Measurements from ENCODE around the gene ZNF71.
"Not testable (repeated sequence)": the region's sequence is repeated elsewhere in the genome, so short reads cannot be mapped to it uniquely, and the experiment has no call there.

The ZNF71 gene

DNA sequence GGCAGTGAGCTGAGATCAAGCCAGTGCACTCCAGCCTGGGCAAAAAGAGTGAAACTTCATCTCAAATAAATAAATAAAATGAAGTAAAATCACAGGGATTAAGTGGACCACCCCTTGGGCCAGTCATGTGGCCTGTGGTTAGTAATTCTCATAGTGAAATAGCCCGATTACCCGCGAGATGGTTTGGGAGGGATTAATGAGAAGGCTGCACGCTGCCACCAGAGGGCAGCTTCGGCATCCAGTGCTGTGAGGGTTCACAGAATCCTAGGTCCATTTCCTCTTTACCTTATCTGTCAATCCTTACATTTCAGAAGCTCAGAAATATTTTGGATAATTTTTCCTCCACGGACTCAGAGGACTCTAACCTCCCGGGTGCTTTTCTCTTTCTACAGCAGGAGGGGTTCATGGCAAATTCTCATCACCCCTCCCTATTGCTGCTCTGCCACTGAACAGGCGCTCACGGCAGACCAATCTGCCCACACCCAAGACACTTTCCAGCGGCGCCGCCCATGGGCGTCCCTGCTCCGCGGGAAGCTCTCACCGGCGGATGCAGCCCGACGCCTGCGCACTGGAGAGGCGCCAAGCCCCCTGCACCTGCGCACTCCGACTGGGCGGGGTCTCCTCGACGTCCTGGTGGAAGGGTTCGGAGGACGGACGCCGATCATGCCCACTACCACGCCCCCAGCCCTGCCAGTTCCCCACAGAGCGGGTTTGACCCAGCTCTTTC is 65.4 kb downstream of the ZNF71 start:
- no peaks in the 10 kb centered on the region for H3K27me3 ChIP-seq (ENCODE audit: control insufficient read depth, insufficient read depth, low read length)
- H3K4me3 ChIP-seq (ENCODE audit: low read length) = no peak overlapping the region
- WGBS (ENCODE audit: insufficient coverage, insufficient read length) = no CpG with 5 or more reads among the region's 32 CpGs
- H3K4me1 ChIP-seq (ENCODE audit: control insufficient read depth, insufficient read depth, low read length) = no peaks in the 10 kb centered on the region; the same call in 1 of the 2 replicates
- H3K9me3 ChIP-seq (ENCODE audit: control insufficient read depth, insufficient read depth, low read length) = peaks cover 24% of the 10 kb centered on the region
- no peak for DNase-seq (ENCODE audit: low read depth, low spot score)
- no peak overlapping the region for H3K27ac ChIP-seq (ENCODE audit: low read length)
- H3K36me3 ChIP-seq (ENCODE audit: control insufficient read depth, insufficient read depth, low read length) = no peaks in the 10 kb centered on the region; the same call in 1 of the 2 replicates

DNA sequence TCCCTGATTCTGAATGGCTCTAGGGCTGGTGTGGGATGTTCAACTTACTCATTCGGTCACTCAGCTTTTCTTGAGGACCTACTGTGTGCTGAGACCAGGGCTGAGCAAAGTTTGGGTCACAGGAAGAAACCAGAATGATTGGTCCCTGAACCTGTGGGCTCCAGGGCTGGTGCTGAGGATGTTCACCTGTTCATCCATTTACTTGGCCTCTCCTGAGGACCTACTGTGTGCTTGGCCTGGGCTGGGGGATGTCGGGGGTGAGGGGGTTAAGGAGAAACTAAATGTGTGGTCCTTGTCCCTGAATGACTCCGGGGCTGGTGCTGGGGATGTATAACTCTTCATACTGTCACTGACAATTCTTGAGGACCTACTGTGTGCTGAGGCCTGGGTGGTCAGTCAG is 66.1 kb downstream of the ZNF71 start:
- H3K9me3 ChIP-seq (ENCODE audit: control insufficient read depth, insufficient read depth, low read length) = peaks cover 24% of the 10 kb centered on the region
- no peak overlapping the region for H3K4me3 ChIP-seq (ENCODE audit: low read length)
- no peak for DNase-seq (ENCODE audit: low read depth, low spot score)
- H3K4me1 ChIP-seq (ENCODE audit: control insufficient read depth, insufficient read depth, low read length) = no peaks in the 10 kb centered on the region; the same call in 1 of the 2 replicates
- WGBS (ENCODE audit: insufficient coverage, insufficient read length) = no CpG with 5 or more reads among the region's 3 CpGs
- no peaks in the 10 kb centered on the region; the same call in 1 of the 2 replicates for H3K36me3 ChIP-seq (ENCODE audit: control insufficient read depth, insufficient read depth, low read length)
- no peak overlapping the region for H3K27ac ChIP-seq (ENCODE audit: low read length)
- H3K27me3 ChIP-seq (ENCODE audit: control insufficient read depth, insufficient read depth, low read length) = no peaks in the 10 kb centered on the region

DNA sequence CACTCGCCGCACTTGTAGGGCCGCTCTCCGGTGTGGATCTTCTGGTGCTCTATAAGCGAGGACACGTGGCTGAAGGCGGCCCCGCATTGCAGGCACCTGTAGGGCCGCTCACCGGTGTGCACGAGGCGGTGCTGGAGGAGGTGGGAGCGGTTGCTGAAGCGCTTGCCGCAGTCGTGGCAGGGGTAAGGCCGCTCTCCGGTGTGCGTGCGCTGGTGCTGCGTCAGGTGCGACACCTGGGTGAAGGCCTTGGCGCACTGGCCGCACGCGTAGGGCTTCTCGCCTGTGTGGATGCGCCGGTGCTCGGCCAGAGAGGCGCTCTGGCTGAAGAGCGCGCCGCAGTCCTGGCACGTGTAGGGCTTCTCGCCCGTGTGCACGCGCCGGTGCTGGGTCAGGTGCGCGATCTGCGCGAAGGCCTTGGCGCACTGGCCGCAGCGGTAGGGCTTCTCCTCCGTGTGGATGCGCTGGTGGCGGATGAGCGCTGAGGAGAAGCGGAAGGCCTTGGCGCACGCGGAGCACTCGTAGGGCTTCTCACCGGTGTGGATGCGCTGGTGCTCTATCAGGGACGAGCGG is 68.9 kb downstream of the ZNF71 start:
- Histone ChIP-seq H3K36me3 (ENCODE audit: control insufficient read depth, insufficient read depth, low read length) (no peaks in the 10 kb centered on the region; the same call in 1 of the 2 replicates), H3K27me3 (ENCODE audit: control insufficient read depth, insufficient read depth, low read length) (no peaks in the 10 kb centered on the region), H3K4me3 (ENCODE audit: low read length) (no peak overlapping the region), H3K4me1 (ENCODE audit: control insufficient read depth, insufficient read depth, low read length) (no peaks in the 10 kb centered on the region; the same call in 1 of the 2 replicates), H3K27ac (ENCODE audit: low read length) (no peak overlapping the region), H3K9me3 (ENCODE audit: control insufficient read depth, insufficient read depth, low read length) (peaks cover 36% of the 10 kb centered on the region)
- DNase-seq (ENCODE audit: low read depth, low spot score) = no peak
- no CpG with 5 or more reads among the region's 60 CpGs for WGBS (ENCODE audit: insufficient coverage, insufficient read length)

DNA sequence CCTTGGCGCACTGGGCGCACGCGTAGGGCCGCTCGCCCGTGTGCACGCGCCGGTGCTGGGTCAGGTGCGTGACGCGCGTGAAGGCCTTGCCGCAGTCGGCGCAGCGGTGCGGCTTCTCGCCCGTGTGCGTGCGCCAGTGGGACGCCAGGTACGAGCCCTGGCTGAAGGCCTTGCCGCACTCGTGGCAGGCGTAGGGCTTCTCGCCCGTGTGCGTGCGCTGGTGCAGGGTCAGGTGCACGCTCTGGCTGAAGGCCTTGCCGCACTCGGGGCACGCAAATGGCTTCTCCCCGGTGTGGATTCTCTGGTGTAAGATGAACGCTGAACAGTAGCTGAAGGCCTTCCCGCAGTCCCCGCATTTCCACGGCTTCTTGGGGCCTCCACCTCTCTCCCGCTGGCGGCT is 69.4 kb downstream of the ZNF71 start:
- H3K27ac ChIP-seq (ENCODE audit: low read length) = no peak overlapping the region
- H3K9me3 ChIP-seq (ENCODE audit: control insufficient read depth, insufficient read depth, low read length) = peaks cover 35% of the 10 kb centered on the region
- no peak overlapping the region for H3K4me3 ChIP-seq (ENCODE audit: low read length)
- H3K27me3 ChIP-seq (ENCODE audit: control insufficient read depth, insufficient read depth, low read length) = no peaks in the 10 kb centered on the region
- no CpG with 5 or more reads among the region's 43 CpGs for WGBS (ENCODE audit: insufficient coverage, insufficient read length)
- DNase-seq (ENCODE audit: low read depth, low spot score) = no peak
- H3K4me1 ChIP-seq (ENCODE audit: control insufficient read depth, insufficient read depth, low read length) = no peaks in the 10 kb centered on the region; the same call in 1 of the 2 replicates
- no peaks in the 10 kb centered on the region; the same call in 1 of the 2 replicates for H3K36me3 ChIP-seq (ENCODE audit: control insufficient read depth, insufficient read depth, low read length)

DNA sequence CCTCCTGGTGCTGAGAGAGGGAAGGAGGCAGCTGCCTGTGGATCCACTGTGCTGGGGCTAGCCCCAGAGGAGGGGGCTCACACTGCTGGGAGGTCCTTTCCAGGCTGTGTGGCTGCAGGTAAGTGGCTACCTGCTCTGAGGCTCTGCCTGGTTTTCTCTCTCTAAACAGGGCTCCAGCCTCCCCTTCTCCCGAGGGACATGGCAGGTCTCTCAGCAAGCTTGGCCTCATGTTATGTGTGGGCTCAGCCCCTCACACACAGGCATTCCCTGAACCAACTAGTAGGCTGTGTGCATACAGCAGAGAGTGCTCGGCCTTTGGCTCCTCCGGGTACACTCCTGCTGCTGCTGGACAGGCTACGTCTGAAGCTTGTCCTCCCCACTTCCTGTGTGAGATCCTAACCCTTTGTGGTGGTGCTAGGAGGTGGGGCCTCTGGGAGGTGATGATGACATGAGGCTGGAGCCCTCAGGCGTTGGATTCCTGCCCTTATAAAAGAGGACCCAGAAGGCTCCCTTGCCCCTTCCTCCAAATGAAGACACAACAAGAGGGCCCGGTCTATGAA is 72.3 kb downstream of the ZNF71 start:
- Histone ChIP-seq H3K9me3 (ENCODE audit: control insufficient read depth, insufficient read depth, low read length) (peaks cover 28% of the 10 kb centered on the region), H3K4me1 (ENCODE audit: control insufficient read depth, insufficient read depth, low read length) (no peaks in the 10 kb centered on the region; the same call in 1 of the 2 replicates), H3K27me3 (ENCODE audit: control insufficient read depth, insufficient read depth, low read length) (no peaks in the 10 kb centered on the region), H3K27ac (ENCODE audit: low read length) (no peak overlapping the region), H3K36me3 (ENCODE audit: control insufficient read depth, insufficient read depth, low read length) (no peaks in the 10 kb centered on the region; the same call in 1 of the 2 replicates), H3K4me3 (ENCODE audit: low read length) (no peak overlapping the region)
- no peak for DNase-seq (ENCODE audit: low read depth, low spot score)
- no CpG with 5 or more reads among the region's 6 CpGs for WGBS (ENCODE audit: insufficient coverage, insufficient read length)

DNA sequence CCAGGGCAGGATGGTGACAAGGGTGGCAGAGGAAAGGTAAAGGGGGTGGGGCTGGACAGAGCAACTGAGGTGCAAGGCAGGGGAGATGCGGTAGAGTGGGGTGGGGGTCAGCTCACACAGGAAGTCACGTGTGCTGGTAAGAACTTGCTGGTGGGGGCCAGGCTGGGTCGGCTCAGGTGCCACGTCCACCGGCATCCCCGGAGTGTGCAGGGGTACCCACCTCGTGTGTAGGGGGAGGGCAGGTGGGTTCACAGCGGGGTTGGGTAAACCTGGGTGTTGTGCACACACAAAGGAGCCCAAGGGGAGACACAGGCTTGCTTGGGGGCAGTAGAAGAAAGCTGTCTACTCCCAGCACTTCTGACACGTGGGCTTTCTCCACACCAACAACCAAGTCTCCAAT is 73.6 kb downstream of the ZNF71 start:
- Histone ChIP-seq H3K36me3 (ENCODE audit: control insufficient read depth, insufficient read depth, low read length) (no peaks in the 10 kb centered on the region; the same call in 1 of the 2 replicates), H3K4me1 (ENCODE audit: control insufficient read depth, insufficient read depth, low read length) (no peaks in the 10 kb centered on the region; the same call in 1 of the 2 replicates)
- WGBS (ENCODE audit: insufficient coverage, insufficient read length) = no CpG with 5 or more reads among the region's 9 CpGs

DNA sequence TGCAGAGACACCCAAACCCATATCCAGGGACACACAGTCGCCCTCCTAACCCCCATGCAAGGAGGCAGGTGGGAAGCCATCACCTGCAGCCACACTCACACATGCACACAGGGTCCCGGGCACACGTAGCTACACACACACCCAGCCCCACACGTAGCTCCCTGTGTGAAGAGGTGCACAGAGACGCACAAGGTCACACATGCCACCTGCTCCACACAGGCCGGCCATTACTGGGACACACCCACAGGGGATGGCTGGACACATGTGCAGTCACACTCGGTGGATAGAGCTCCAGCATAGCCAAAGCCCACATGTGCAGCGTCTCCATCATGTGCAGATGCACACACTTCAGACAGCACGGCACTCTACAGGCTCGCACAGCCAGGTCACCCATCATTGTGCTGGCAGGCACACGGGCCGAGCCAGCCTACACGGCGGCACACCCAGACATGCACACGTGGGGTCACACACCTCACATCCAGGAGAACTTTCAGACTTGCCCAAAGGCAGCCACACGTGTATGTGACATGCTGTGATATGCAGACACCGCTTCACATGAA is 75.4 kb downstream of the ZNF71 start:
- Histone ChIP-seq H3K4me3 (ENCODE audit: low read length) (no peak overlapping the region), H3K27ac (ENCODE audit: low read length) (no peak overlapping the region), H3K27me3 (ENCODE audit: control insufficient read depth, insufficient read depth, low read length) (no peaks in the 10 kb centered on the region), H3K4me1 (ENCODE audit: control insufficient read depth, insufficient read depth, low read length) (no peaks in the 10 kb centered on the region), H3K9me3 (ENCODE audit: control insufficient read depth, insufficient read depth, low read length) (peaks cover 20% of the 10 kb centered on the region), H3K36me3 (ENCODE audit: control insufficient read depth, insufficient read depth, low read length) (no peaks in the 10 kb centered on the region)
- no peak for DNase-seq (ENCODE audit: low read depth, low spot score)
- no CpG with 5 or more reads among the region's 17 CpGs for WGBS (ENCODE audit: insufficient coverage, insufficient read length)

More for the DNA sequence above, 73.6 kb downstream of the ZNF71 start:
- Histone ChIP-seq H3K27me3 (ENCODE audit: control insufficient read depth, insufficient read depth, low read length) (no peaks in the 10 kb centered on the region), H3K4me3 (ENCODE audit: low read length) (no peak overlapping the region), H3K9me3 (ENCODE audit: control insufficient read depth, insufficient read depth, low read length) (peaks cover 23% of the 10 kb centered on the region), H3K27ac (ENCODE audit: low read length) (no peak overlapping the region)
- DNase-seq (ENCODE audit: low read depth, low spot score) = no peak

DNA sequence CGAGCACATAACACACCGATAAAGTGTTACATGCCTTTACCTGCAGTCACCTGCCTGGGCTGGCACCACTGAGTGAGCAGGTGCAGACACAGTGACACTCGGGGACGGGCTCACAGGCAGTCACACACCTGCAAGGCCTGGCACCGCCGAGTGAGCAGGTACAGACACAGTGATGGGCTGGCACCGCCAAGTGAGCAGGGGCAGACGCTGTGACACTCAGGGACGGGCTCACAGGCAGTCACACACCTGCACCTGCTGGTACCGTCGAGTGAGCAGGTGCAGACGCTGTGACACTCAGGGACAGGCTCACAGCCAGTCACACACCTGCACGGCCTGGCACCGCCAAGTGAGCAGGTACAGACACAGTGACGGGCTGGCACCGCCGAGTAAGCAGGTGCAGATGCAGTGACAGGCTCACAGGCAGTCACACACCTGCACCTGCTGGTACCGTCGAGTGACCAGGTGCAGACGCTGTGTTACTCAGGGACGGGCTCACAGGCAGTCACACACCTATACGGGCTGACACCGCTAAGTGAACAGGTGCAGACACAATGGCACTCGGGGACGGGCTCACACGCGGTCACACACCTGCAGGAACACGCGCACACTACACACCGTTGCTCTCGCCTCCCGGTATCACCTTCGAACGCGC is 76.0 kb downstream of the ZNF71 start:
- no peak for DNase-seq (ENCODE audit: low read depth, low spot score)
- Histone ChIP-seq H3K9me3 (ENCODE audit: control insufficient read depth, insufficient read depth, low read length) (peaks cover 19% of the 10 kb centered on the region), H3K36me3 (ENCODE audit: control insufficient read depth, insufficient read depth, low read length) (no peaks in the 10 kb centered on the region), H3K27ac (ENCODE audit: low read length) (no peak overlapping the region), H3K27me3 (ENCODE audit: control insufficient read depth, insufficient read depth, low read length) (no peaks in the 10 kb centered on the region), H3K4me3 (ENCODE audit: low read length) (no peak overlapping the region), H3K4me1 (ENCODE audit: control insufficient read depth, insufficient read depth, low read length) (no peaks in the 10 kb centered on the region)
- WGBS (ENCODE audit: insufficient coverage, insufficient read length) = no CpG with 5 or more reads among the region's 35 CpGs

DNA sequence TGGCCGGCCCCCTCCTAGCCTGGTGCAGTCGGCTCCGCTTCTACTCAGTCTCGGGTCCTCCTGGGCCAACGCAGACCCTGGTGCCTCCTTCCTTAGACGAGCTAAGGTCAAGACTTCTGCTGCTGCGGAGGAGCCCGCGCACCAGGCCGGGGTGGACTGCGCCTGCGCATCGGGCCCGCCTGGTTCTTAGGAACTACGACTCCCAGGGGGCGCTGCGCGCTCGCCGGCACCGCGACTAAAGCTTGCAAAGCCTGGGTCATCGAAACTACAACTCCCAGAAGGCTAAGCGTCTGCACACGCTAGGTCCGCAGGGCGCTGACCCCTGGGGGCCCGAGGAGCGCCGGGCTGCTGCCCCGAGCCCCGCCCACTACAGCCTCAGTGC is 76.5 kb downstream of the ZNF71 start, which contains the start of gene ZNF835:
ZNF835 (minus strand) TSS at position 145 of the 382 bp plus-strand sequence. CDS start 6,559 bp downstream, outside the sequence.
- H3K27ac ChIP-seq (ENCODE audit: low read length) = no peak within 1 kb of the TSS
- H3K36me3 ChIP-seq (ENCODE audit: control insufficient read depth, insufficient read depth, low read length) = no peaks in the 10 kb centered on the region
- H3K27me3 ChIP-seq (ENCODE audit: control insufficient read depth, insufficient read depth, low read length) = no peaks in the 10 kb centered on the region
- peaks cover 21% of the 10 kb centered on the region for H3K9me3 ChIP-seq (ENCODE audit: control insufficient read depth, insufficient read depth, low read length)
- no CpG with 5 or more reads among the region's 32 CpGs for WGBS (ENCODE audit: insufficient coverage, insufficient read length)
- H3K4me1 ChIP-seq (ENCODE audit: control insufficient read depth, insufficient read depth, low read length) = no peaks in the 10 kb centered on the region
- H3K4me3 ChIP-seq (ENCODE audit: low read length) = no peak within 1 kb of the TSS
- no peak for DNase-seq (ENCODE audit: low read depth, low spot score)

DNA sequence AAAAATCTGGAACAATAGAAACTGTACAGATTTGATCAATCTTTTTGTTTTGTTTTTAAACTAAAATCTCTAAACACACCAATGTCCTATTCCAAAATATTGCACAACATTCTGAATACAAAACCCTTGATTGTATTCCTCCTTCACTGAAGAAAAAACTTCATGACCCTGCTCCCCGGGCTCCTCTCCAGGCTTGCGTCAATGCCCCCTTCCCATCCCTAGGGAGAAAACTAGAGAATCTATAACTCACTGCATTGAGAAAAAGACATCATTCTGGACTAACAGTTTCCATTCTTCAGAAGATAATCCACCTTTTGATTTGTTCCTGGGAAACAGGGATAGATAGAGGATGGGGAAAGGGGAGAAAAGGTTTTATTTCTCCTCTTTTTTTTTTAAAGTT is 77.5 kb downstream of the ZNF71 start:
- not testable (repeated sequence) for H3K27me3 ChIP-seq (ENCODE audit: control insufficient read depth, insufficient read depth, low read length); H3K4me3 ChIP-seq (ENCODE audit: low read length); H3K36me3 ChIP-seq (ENCODE audit: control insufficient read depth, insufficient read depth, low read length); H3K4me1 ChIP-seq (ENCODE audit: control insufficient read depth, insufficient read depth, low read length); DNase-seq (ENCODE audit: low read depth, low spot score); H3K27ac ChIP-seq (ENCODE audit: low read length)
- peaks cover 17% of the 10 kb centered on the region for H3K9me3 ChIP-seq (ENCODE audit: control insufficient read depth, insufficient read depth, low read length)
- WGBS (ENCODE audit: insufficient coverage, insufficient read length) = no CpG with 5 or more reads among the region's 2 CpGs

All from iPS DF 6.9 (cell line).